PFSK-1 (cell line): ENCODE measurements around the gene ROCK1.

ENCODE experiments used
- FOXP2 ChIP-seq: optimal IDR thresholded peaks from 2 replicates; pipeline ENCODE3; 2011; ENCODE audit warnings: borderline replicate concordance, control low read depth, inconsistent platforms; ENCODE audit not compliant: insufficient read depth; ENCODE audit errors: extremely low read length, extremely low read depth
- POLR2AphosphoS5 ChIP-seq: IDR thresholded peaks from 2 replicates; pipeline ENCODE4 v1.6.1; 2012; ENCODE audit warnings: low read depth, mild to moderate bottlenecking, control low read depth, low read length, moderate library complexity
- REST ChIP-seq, 2 experiments: IDR thresholded peaks; 2 replicates each; pipeline versions ENCODE4 v1.6.1 to v1.8.0; 2011 to 2012; ENCODE audit warnings: low read depth in 2 of 2, low read length in 2 of 2, control low read depth in 1 of 2, inconsistent platforms in 1 of 2, mild to moderate bottlenecking in 1 of 2, moderate library complexity in 1 of 2; ENCODE audit not compliant: insufficient read depth in 1 of 2
- SIN3A ChIP-seq: IDR thresholded peaks from 2 replicates; pipeline ENCODE4 v1.6.1; 2012; ENCODE audit warnings: mild to moderate bottlenecking, low read length, moderate library complexity, borderline replicate concordance; ENCODE audit not compliant: insufficient read depth
- TAF1 ChIP-seq: IDR thresholded peaks from 2 replicates; pipeline ENCODE4 v1.6.1; 2012; ENCODE audit warnings: low read length, control low read depth, borderline replicate concordance; ENCODE audit not compliant: insufficient read depth

ROCK1 gene

GRCh38 chr18:21057112-21057511 lies 54.5 kb downstream of the ROCK1 start:
- TF ChIP-seq POLR2AphosphoS5 (no peak), REST (IDR thresholded peaks at IDR 0.05; ENCODE audit: insufficient read depth in 1 of 2, low read depth in 2 of 2, low read length in 2 of 2) (no peak), FOXP2 (no peak), SIN3A (no peak), TAF1 (no peak)

- TF ChIP-seq REST (IDR thresholded peaks at IDR 0.05; ENCODE audit: insufficient read depth in 1 of 2, low read depth in 2 of 2, low read length in 2 of 2) (no peak), POLR2AphosphoS5 (no peak), FOXP2 (no peak), TAF1 (no peak)
These were observed 55.1 kb downstream of the ROCK1 start for GRCh38 chr18:21056545-21056944.

DNA sequence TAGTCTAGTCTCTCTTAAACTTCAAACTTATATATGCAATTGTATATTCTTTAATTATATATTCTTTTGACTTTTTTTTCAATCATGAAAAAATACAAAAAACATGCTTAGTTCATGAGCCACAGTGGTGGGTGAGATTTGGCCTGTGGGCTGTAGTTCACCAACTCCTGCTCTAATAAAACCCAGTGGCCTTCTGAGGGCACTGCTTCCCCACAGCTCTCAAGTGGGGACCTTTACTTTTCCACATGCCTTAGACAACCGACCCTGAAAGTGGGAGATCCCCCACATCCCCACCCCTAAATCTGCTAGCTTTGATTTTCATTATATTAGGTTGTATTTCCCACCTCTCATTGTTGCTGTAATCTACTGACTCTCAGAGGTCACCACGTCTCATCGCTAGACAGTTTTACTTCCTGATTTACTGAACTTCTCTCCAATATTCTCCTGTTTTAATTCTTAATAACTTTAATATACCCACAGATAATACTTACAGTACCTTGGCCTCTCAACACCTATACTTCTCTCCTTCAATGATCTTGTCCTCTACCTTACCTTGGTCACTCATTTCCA lies 57.3 kb downstream of the ROCK1 start:
- TF ChIP-seq SIN3A (no peak), REST (IDR thresholded peaks at IDR 0.05; ENCODE audit: insufficient read depth in 1 of 2, low read depth in 2 of 2, low read length in 2 of 2) (no peak), TAF1 (no peak), POLR2AphosphoS5 (no peak), FOXP2 (no peak)

GRCh38 chr18:21053127-21053526 lies 58.5 kb downstream of the ROCK1 start:
- TF ChIP-seq SIN3A (no peak), FOXP2 (no peak), POLR2AphosphoS5 (no peak), REST (IDR thresholded peaks at IDR 0.05; ENCODE audit: insufficient read depth in 1 of 2, low read depth in 2 of 2, low read length in 2 of 2) (no peak), TAF1 (no peak)

DNA sequence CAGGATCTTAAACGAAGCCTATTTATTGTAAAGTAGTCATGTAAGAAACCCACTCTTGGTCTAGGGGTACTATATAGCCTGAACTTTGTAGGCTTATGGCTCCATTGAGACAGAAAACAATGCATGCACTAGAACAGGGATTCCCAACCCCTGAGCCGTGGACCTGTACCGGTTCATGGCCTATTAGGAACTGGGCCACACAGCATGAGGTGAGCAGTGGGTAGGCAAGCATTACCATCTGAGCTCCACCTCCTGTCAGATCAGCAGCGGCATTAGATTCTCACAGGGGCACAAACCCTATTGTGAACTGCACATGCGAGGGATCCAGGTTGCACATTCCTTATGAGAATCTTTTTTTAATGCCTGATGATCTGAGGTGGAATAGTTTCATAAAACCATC lies 59.2 kb downstream of the ROCK1 start:
- TF ChIP-seq POLR2AphosphoS5 (no peak), FOXP2 (no peak), REST (IDR thresholded peaks at IDR 0.05; ENCODE audit: insufficient read depth in 1 of 2, low read depth in 2 of 2, low read length in 2 of 2) (no peak), SIN3A (no peak), TAF1 (no peak)
